ENCODE data around the gene OPN1SW.

The OPN1SW gene

DNA sequence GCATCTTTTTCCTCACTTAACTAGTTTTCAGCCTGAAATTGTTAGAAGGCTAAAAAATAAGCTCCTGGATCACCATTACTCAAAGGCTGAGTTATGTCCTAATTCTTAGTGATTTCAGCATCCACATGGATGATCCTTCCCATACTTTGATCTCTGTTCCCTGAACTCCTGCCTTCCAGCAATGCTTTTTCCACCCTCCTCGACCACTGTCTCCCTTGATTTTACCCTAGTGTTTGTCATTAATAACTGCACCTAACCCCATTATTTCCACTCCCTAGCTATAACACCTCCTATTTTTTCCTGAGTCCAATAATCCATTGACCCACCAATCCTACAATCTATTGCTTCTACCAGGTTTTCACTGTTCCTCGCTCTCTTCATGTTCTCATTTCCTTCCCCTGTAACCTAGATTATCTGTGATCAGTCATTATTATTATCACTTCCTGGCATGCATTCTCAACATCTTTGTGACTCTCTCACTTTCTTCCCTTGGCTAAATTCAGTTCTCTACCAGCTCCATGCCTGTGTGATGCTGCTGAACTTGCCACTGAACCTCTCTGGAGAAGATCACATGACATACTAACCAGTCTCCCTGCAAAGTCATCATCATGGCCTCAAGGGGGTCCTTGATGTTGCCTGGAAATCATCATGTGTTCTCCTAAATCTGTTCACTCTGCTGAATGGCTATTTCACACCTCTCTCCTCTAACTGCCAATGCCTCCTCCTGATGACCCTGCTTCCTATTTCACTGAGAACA, 42.9 kb downstream of the OPN1SW start:
- no peak for DNase-seq (ENCODE audit: low spot score)

DNA sequence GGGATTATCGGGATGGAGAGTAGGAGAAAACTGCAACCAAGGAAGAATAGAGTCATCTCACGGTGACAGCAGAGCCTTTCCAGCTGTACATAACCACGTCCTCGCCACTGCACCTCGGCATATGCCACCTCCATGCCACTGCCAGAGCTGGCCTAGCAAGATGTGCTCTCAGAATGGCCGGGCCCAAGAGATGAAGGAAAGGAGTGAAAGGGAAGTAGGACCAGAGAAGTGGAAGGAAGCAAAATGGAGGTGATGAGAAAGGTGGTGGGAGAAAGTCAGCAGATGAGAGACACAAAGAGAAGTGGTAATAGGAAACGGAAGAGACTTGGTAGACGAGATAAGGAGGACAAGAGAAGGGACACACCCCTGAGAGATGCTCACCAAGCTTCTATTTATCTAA, 44.4 kb downstream of the OPN1SW start:
- DNase-seq (ENCODE audit: low spot score), result no peak

DNA sequence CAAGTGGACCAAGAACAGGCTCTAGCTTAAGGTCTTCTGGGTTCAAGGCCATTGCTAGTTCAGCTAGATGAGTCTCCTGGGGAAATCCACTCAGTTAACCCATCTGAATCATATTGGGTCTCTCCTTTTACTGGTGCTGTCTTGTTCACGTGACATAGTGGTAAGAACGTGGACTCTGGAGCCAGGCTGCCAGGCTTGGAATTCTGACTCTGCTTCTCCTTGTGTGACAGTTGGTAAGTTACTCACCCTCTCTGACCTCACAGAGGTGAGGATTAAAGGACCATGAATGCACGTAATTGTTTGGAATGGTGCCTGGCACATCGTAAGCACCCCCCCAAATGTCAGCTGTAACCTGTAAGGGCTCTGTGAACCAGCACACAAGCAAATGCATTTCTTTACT, 46.1 kb downstream of the OPN1SW start:
- DNase-seq (ENCODE audit: low spot score), result no peak

DNA sequence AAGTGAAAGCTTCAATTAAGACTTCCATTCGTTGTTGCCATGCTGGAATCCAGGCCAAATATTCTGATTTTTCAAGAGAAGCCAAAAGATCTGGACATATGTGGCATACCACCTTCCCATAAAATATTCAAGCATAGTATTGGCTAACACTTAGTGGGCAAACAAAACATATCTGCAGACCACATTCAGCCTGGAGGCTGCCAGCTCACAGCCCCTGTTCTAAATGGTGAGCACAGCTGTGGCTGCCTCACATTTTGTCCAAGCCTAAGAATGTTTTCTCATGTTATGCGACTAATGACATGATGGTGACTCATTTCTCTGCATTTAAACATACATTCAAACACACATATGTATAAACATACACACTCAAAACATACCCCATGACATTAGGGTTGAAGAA, 47.0 kb downstream of the OPN1SW start:
- DNase-seq (ENCODE audit: low spot score), result no peak

DNA sequence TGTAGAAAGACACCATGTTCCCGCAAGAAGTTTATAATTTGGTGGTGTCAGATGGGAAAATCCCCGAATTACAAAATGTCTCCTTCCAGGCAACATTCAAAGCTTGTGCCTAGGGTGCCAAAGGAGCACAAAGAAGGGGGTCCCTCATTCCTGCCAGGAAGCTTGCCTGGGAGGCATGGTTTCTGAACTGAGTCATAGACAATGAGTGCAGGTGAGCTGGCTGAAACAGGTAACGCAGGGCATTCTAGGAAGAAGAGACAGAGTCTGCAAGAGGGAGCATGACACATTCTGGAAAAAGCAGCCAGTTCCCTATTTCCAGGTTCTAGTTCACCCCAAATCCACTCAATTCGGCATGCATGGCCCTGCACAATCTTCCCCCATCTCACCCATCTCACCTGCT, 48.4 kb downstream of the OPN1SW start:
- DNase-seq (ENCODE audit: low spot score), result no peak

DNA sequence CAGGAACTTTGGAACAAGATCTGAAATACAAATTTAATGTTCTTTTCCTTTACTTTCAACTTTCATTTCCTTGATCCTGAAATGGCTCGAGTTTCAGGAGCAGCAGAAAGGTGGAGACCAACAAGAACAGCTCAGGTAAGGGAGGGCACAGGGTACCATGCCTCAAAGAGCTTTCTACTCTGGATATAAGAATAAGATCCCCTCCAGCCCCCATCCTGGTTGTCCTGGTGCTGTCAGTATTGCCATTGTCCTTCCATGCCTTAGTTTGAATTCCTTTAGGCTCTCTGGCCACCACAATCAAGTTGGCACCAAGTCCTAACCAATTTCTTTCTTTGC, 48.9 kb downstream of the OPN1SW start:
- no peak for DNase-seq (ENCODE audit: low spot score)

DNA sequence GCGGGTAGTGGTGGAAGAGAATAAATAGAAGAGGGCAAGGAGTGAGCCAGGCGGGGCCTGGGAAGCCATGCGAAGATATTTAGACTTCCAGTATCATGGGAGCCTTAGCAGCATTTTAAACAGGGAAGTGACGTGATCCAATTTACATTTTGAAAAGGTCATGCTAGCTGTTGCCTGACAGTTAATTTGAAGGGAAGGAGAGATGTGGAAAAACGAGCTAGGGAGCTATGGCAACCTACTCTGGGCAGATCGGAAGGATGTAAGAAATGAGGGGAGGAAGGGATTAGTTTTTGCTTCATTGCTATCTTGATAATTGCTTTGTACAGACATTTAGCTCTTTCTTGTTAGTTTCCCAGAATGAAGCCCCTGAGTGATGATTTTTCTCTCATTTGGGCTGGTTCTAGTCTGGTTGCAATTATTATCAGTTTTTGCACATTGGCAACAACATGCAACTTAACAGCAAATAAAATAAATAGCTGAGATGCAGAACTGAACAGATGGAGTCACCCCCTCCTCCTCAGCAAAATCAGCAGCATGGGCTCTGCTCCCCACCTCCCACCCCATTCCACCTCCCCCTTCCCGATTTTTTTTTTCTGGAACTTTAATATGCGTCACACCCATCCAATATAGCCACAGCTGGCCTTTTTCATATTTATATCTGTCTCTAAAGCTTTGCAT, 49.4 kb downstream of the OPN1SW start:
- no peak for DNase-seq (ENCODE audit: low spot score)

DNA sequence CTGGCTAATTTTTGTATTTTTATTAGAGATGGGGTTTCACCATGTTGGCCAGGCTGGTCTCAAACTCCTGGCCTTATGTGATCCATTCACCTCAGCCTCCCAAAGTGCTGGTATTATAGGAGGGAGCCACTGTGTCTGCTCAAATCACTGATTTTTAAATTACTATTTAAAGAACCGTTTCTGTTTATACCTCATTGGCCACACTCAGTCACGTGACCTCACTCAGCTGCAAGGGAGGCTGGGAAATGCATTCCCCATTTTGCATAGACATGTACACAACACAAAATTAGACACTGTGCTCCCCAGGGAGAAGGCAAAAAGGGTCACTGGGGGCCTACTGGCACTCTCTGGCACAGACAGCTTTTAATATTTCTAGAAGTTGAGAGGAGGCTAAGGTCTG, 50.1 kb downstream of the OPN1SW start:
- DNase-seq (ENCODE audit: low spot score), result no peak

DNA sequence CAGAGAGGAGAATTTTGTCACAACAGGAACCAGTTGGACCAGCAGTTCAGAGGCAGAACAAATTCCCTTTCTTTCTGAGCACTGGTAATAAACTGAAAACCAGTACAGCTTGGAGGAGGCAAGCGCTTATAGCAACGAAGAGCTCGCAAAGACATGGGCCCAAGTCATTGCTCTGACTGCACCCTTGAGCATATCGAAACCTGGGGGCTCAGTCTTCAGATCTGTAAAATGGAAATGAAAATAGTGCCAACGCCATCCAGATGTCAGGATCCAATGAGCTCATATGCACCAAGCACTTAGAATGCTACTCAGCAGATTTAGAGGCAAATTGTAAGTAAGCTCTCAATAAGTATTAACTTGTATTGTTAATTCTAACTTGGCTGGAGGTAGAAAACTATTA, 50.9 kb downstream of the OPN1SW start:
- no peak for DNase-seq (ENCODE audit: low spot score)

Data from RKO (cell line).